SIG-M5 treated with dmso at 0.1 percent for 504 hours (cell line): ENCODE results near the gene DCAF6.

ENCODE experiments used
- DNase-seq: peaks from one replicate; lab custom pipeline; 2025; ENCODE audit not compliant: unreplicated experiment; lab: John Stamatoyannopoulos, UW

Gene DCAF6

GRCh38 chr1:168099337-168099801 is 162.9 kb downstream of the DCAF6 start:
- no peak for DNase-seq

GRCh38 chr1:168100315-168101002 is 164.0 kb downstream of the DCAF6 start:
- no peak for DNase-seq

GRCh38 chr1:168101336-168101735 is 164.9 kb downstream of the DCAF6 start:
- no peak for DNase-seq

GRCh38 chr1:168102487-168102886 is 166.0 kb downstream of the DCAF6 start:
- DNase-seq = no peak

GRCh38 chr1:168104535-168104934 is 168.1 kb downstream of the DCAF6 start:
- DNase-seq = no peak

GRCh38 chr1:168105846-168106245 is 169.4 kb downstream of the DCAF6 start:
- no peak for DNase-seq

- DNase-seq = no peak
Observed at GRCh38 chr1:168106274-168106673, 169.8 kb downstream of the DCAF6 start.

GRCh38 chr1:168110896-168111545 is 174.5 kb downstream of the DCAF6 start:
- DNase-seq = no peak

- no peak for DNase-seq
Observed at GRCh38 chr1:168112673-168113305, 176.3 kb downstream of the DCAF6 start.

GRCh38 chr1:168114845-168115244 is 178.4 kb downstream of the DCAF6 start:
- no peak for DNase-seq

GRCh38 chr1:168116327-168116799 is 179.9 kb downstream of the DCAF6 start:
- no peak for DNase-seq

GRCh38 chr1:168119750-168120149 is 183.3 kb downstream of the DCAF6 start:
- no peak for DNase-seq

GRCh38 chr1:168121401-168122011 is 185.0 kb downstream of the DCAF6 start:
- DNase-seq = no peak

- no peak for DNase-seq
Observed at GRCh38 chr1:168125051-168125450, 188.6 kb downstream of the DCAF6 start.
